GM12891 (cell line): ENCODE measurements around the gene RNF20.
"Not testable (repeated sequence)": the region's sequence is repeated elsewhere in the genome, so short reads cannot be mapped to it uniquely, and the experiment has no call there.

ENCODE experiments used
- DNase-seq: peaks from one replicate; pipeline ENCODE4 v3.0.0; 2011; ENCODE audit warnings: low spot score; ENCODE audit not compliant: insufficient read length
- FAIRE-seq: peaks from 2 replicates; lab custom pipeline; 2011; peaks lifted over from hg19 to GRCh38; lab: Jason Lieb, UNC
- PAX5 ChIP-seq: IDR thresholded peaks from 2 replicates; pipeline ENCODE4 v1.6.1; 2011; ENCODE audit warnings: low read length, moderate library complexity, mild to moderate bottlenecking; ENCODE audit not compliant: insufficient read depth, severe bottlenecking
- POLR2A ChIP-seq: IDR thresholded peaks from 2 replicates; pipeline ENCODE4 v1.6.1; 2011; ENCODE audit warnings: low read depth, low read length, control low read depth
- POLR2AphosphoS5 ChIP-seq: IDR thresholded peaks from 2 replicates; pipeline ENCODE4 v1.6.1; 2011; ENCODE audit warnings: low read depth, low read length, control low read depth
- POU2F2 ChIP-seq: IDR thresholded peaks from 2 replicates; pipeline ENCODE4 v1.6.1; 2011; ENCODE audit warnings: low read depth, mild to moderate bottlenecking, control low read depth, low read length, moderate library complexity
- SPI1 ChIP-seq: IDR thresholded peaks from 2 replicates; pipeline ENCODE4 v1.6.1; 2011; ENCODE audit warnings: low read depth, low read length, control low read depth
- TAF1 ChIP-seq: IDR thresholded peaks from 2 replicates; pipeline ENCODE4 v1.6.1; 2011; ENCODE audit warnings: low read depth, low read length, control low read depth

The RNF20 gene

DNA sequence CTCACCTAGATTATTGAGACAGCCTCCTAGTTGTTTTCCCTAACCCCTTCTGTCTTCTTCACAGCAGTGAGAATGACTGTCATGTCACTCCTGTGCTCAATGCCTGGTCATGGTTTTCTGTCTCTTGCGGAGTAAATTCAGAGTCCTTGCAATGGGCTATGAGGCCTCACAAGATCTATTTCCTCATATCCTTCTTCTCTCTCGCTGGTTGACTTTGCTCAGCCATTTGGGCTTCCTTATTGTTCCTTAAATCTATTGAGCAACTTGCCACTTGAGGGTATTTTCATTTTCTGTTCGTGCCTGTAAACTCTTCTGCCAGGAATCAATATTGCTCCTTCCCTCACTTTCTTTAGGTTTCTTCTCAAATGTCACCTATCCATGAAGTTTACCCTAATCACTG lies 52.1 kb downstream of the RNF20 start:
- FAIRE-seq (no peak), DNase-seq (no peak)
- TF ChIP-seq SPI1 (no peak), POLR2A (no peak), PAX5 (no peak), POLR2AphosphoS5 (no peak), TAF1 (no peak), POU2F2 (no peak)

DNA sequence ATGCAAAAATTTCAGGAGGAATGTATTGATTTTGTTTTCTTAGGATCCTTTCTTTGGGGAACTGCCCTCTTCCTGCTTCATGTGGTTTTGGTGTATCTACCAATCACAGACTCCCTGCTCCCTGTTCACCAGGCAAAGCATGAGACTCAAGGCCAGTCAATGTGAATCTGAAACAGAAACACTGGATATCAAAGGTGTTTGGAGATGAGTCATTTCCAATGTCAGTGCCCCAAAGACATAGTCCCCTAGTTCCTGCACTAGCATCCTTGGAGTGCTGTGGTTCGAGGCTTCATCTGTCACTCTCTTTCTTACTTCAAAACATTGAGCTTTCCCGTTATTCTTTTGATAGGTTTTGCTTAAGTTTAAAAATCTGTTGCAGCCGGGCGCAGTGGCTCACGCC lies 53.0 kb downstream of the RNF20 start:
- no peak for DNase-seq
- TF ChIP-seq SPI1 (no peak), POU2F2 (no peak), POLR2AphosphoS5 (no peak)
- FAIRE-seq = peak; percentile 51

DNA sequence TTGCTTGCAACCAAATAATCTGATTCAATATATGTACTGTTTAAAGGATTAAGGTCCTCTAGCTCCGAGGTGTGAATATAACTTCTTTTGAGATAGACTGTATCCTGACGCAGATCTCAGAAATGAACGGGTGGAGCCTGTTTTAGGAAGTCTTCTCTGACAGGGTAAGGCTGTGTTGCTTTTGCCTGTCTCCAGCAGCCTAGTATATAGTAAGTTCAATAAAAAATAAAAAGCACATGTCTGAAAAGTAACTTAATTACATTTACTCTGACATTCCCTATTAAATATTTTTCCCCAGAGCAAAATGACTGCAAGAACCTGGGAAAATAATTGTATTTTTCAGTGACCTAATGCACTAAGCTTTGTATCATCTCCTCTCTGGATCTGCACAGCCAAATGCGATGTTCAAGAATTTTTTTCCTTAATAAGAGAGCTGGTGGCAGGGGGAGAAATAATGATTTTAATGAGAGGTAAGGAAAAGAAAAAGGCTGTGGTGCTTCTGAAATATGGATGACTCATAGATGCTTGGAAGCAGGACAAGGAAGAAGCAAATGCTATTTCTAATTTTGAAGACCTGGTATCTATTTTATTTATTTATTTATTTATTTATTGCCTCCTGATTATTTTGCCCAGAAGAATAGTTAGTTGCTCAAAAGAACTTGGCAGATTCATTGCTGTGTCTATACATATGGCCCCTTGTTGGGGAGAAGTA lies 53.8 kb downstream of the RNF20 start:
- no peak for TF ChIP-seq PAX5
- TF ChIP-seq POU2F2 = no peak
- TF ChIP-seq SPI1 = no peak
- TF ChIP-seq TAF1 = no peak
- no peak for TF ChIP-seq POLR2A
- TF ChIP-seq POLR2AphosphoS5 = no peak
- no peak for FAIRE-seq
- no peak for DNase-seq

DNA sequence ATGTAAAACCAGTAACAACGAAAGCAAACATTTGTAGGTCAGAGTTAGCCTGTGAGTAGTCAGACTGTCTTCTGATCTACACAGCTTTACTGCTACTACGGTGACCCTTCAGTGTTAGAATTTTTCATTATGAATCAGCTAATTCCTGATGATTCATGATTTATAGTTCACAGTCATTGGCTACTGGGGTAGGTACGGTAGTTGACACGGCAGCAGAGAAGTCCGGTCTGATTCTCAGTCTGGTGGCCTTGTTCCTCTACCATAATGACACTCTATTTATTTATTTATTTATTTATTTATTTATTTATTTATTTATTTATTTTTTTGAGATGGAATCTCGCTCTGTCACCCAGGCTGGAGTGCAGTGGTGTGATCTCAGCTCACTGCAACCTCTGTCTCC lies 56.4 kb downstream of the RNF20 start:
- not testable (repeated sequence) for FAIRE-seq, DNase-seq

DNA sequence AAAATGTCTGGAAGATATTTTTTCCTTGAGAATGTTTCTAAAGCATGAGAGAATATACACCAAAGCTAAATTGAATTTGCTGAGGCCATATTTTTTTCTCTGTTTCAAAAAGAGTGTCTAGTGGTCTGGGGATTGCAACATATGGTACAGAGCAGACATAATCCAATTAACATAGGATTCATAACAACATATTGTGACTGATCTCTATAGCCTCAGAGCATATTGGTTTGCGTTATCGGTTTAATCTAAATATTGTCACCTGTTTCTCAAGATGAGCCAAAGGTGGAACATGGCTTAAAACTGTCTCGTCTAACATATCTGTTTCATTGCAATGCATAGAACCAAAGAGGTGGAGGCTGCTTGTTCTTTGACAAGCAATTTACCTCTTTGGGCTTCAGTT lies 57.2 kb downstream of the RNF20 start:
- no peak for DNase-seq
- FAIRE-seq = no peak
- TF ChIP-seq TAF1 (no peak), PAX5 (no peak), POU2F2 (no peak), POLR2AphosphoS5 (no peak), POLR2A (no peak), SPI1 (no peak)

DNA sequence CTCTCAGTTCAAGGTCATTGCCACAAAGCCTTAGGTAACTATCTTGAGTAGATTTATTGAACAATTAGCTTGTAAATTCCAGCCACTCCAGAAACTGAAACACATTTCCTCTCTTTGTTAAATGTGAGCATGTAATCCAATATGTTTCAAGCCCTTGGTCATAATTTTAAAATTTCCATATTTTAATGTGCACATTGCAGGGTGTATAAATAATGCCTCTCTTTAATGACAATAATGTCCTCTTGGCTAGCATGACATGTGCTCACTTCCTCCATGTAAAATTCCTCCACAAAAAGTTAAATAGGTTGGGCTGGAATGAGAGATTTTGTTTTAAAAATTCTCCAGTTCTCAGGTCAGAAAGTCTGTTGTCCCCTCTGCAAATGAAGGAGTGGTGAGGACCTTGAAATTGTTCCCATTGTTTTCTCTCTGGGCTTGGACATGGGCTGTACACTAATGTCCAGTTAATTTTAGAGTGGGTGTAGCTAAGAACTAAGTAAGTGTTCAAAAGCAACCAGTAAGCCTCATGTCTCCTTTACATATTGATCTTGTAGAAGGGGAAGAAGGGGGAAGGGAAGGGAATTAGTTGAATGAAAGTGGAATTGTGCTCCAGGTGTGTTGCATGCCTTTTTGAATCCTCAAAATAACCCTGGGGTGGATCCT lies 58.3 kb downstream of the RNF20 start:
- TF ChIP-seq POLR2AphosphoS5 = no peak
- no peak for TF ChIP-seq TAF1
- TF ChIP-seq PAX5 = no peak
- no peak for TF ChIP-seq POLR2A
- TF ChIP-seq POU2F2 = no peak
- no peak for TF ChIP-seq SPI1
- no peak for DNase-seq
- no peak for FAIRE-seq

DNA sequence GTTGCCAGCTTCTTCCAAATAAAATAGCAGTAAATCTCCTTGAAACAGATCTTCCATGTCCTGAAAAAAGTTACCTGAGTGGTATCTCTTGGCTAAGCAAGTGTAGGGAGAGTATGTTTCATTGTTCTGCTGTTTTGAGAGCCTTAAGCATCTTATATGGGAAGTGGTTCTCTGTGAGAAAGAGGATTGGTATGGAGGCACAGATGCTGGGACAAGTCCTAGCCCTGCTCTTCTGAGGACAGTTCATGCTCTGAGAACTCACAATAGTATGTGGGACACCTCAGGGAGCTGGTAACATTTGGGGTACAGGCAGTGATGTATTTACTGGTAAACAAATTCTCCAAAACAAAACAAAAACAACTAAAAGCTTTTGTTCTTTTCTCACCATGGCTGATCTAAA lies 59.1 kb downstream of the RNF20 start:
- DNase-seq = no peak
- no peak for FAIRE-seq
- TF ChIP-seq SPI1 (no peak), POLR2AphosphoS5 (no peak), TAF1 (no peak), POLR2A (no peak), PAX5 (no peak), POU2F2 (no peak)

DNA sequence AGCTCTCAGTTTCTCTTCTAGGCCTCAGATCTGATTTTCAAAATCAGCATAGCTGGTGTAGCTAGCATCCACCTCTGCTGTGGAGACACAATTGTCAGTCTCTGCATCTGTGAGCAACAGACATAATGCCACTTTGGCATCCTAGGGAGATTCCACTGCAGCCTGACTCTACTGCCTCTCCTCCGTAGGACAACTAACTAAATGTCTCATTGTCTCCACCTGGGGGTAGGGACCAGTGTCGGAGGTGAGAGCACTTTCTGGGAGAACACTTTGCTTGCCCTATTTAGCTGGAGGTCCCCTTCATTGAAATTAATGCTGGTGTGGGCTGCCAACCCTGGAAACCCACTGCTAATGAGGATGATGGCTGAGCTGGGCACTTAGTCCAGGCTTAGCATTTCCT lies 59.7 kb downstream of the RNF20 start:
- TF ChIP-seq PAX5 (no peak), SPI1 (no peak), POLR2A (no peak), POU2F2 (no peak)
- DNase-seq = no peak
- FAIRE-seq = no peak

DNA sequence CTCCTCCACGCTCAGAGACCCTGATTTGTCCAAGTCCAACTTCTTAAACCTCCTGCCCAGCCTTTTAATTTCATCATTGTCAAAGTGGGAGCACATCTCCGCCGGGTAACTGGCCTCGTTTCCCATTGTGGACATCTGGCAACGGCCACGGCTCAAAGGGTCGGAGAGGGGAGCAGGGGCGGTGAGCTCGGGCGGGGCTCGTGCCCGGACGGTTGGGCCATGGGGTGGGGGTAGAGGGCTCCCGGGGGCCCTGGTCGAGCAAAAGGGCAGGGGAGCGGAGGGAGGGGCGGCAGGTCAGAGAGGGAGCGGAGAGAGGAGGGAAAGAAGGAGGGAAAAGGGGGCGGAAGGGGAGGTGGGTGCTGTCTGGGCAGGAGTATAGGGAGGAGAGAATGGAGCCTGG lies 61.1 kb downstream of the RNF20 start, which contains the start of gene PPP3R2:
TSS of gene PPP3R2 (minus strand) at position 174 of the 400 bp plus-strand sequence. CDS start at position 126, 48 bp downstream.
- no peak for TF ChIP-seq POLR2AphosphoS5
- no peak for TF ChIP-seq POLR2A
- TF ChIP-seq PAX5 = no peak
- TF ChIP-seq SPI1 = no peak
- no peak for TF ChIP-seq POU2F2
- FAIRE-seq = no peak
- DNase-seq = no peak
